Measurements from ENCODE around the gene TCFL5.
A peak's percentile ranks its signal among the peaks of the same experiment; 100 is the strongest.

TCFL5 gene

DNA sequence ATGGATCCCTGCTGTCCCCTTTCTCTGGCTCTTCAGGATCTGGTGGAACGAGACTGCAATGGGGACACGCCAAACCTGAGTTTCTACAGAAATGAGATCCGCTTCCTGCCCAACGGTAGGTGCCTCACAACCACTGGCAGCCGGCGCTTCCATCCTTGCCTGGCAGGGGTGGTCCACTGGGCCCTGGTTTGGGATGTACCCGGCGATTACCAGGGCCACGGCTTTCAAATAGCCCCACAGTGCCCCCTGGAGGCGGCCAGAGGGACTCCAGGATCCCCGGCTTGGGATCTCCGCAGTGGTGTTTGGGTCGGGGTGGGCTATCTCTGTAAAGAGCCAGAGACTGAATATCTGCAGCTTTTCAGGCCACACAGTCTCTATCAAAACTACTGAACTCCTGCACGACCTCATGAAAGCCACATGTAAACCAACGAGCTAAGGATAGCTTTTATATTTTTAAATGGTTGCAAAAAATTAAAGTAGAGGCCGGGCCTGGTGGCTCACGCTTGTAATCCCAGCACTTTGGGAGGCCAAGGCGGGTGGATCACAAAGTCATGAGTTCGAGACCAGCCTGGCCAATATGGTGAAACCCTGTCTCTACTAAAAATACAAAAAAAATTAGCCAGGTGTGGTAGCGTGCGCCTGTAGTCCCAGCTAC, 53.3 kb downstream of the TCFL5 start:
- peak; percentile 63 for DNase-seq

DNA sequence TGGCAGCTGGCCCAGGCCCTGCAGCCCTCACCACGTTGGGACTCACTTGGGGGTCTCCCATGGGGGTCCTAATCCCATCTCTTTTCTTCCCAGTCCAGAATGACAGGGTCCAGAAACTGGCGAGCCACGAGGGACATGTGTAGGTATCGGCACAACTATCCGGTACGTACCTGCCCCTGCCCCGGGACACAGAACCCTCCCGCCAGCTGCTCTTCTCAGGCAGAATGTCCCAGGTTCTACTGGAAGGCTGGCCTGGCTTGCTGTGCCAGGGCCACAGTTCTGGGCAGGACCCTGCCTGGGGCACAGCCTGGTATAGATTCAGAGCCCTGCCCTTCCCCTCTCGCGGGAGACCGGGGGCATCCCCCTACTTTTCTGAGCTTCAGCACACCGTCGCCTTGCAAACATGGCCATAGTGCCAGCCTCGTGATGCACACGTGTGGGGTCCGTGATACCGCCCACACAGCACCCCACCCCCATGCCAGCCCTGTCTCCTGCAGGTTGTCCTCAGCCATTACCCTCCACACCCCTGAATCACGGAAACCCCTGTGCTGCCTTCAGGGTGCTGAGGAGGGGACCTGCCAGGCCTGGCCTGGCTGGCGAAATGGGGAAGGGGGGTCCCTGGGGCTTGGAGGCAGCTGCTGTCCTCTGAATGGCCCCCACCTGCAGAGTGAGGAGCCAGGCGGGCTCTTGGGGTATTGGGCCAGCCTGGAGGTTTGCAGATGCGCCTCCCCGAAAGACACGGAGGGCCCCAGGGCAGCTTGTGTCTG, 54.0 kb downstream of the TCFL5 start:
- DNase-seq = no peak

DNA sequence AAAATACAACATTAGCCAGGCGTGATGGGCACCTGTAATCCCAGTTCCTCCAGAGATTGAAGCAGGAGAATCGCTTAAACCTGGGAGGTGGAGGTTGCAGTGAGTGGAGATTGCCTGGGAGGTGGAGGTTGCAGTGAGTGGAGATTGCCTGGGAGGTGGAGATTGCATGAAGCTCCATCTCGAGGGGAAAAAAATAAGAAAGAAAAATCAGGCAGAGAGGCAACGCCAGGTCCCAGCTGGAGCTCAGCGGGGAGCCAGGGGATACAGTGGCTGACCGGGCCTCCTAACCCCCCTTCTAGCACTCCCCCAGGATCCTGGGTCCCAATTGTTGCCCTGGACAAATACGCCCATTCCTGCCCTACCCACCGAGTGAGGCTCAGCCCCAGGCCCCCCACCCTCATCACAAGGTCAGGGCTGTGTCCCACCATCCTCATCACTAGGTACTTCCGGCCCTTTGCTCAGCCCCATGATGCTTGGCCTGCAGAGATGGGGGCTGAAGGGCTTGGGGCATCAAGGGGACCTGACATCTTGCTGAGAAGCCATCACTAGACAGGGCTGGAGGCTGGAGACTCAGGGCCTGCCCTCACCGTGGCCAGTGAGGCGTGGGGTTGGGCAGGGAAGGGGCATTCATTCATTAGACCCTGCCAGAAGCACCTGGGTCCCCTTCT, 55.1 kb downstream of the TCFL5 start:
- no peak for DNase-seq

DNA sequence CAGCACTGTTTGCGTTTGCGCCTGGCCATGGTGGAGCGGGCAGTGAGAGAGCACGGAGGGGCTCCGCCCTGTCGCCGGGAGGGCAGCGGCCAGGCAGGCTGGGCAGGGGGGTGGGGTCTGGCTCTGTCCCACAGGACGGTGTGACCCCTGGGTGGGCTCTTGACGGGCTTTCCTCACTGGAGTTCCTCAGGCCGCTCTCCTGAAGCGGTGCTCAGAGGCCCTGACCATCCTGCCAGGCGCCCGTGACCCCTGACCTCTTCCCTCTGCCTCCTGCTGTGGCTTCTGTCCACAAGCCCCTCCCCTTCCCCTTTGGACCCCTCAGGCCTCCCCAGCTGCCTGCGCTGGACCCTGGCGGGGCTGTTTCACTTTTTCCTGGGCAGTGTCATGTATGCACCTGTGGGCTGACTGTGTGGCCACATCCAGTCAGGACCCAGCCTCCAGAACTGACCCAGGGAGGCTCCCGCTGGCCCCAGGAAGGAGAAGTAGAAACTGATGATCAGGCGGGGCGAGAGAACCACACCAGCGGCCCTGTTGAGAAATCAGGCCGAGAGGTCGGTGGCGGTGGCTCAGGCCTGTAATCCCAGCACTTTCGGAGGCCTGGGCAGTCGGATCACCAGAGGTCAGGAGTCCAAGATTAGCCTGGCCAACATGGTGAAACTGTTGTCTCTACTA, 55.8 kb downstream of the TCFL5 start:
- DNase-seq = no peak

DNA sequence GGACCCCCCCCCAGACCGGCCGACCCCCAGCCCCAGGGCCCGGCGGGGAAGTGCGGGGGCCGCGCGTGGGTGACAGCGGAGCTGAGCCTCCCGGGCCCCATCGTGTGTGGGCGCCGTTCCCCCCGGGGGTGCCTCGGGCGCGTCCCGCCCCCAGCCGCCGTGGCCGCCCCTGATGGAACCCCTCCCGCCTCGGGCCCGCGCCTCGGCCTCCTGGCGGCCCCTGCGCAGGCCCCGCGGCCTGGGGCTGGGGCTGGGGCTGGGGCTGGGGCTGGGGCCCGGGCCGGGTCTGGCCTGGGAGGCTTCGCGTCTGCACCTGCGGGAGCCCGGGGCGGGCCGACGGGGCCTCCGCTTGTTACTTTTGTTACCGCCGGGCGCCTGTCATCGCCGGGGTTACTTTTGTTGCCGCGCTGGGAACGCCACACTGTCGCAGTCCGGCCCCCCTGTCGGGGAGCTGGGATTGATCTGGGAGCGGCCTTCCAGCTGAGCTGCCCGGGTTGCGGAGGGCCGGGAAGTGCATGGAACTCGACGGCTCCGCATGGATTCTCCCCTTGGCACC, 56.4 kb downstream of the TCFL5 start:
- DNase-seq = no peak

DNA sequence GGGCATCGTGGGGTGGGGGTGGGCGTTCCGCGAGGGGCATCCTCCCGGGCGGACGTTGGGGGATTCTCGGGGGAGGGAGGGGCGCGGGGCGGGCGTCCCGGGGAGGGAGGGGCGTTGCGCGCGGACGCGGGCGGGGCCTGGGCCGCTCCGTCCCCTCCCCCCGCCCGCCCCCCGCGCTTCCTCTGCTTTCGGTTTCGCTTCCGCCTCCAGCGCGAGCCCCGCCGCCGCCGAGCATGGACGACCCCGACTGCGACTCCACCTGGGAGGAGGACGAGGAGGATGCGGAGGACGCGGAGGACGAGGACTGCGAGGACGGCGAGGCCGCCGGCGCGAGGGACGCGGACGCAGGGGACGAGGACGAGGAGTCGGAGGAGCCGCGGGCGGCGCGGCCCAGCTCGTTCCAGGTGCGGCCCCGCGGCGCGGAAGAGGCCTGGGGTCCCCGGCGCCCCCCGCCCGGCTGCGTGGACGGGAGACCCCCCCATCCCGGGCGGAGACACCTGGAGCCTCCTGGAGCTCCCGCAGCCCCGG, 56.9 kb downstream of the TCFL5 start, which contains the start of gene OGFR:
TSS of gene OGFR (plus strand) at position 209 of the 528 bp plus-strand sequence. CDS start at position 234, 25 bp downstream.
- peak; percentile 67 for DNase-seq

- DNase-seq = no peak
Observed at GRCh38 chr20:62804021-62804626, 57.5 kb downstream of the TCFL5 start.

DNA sequence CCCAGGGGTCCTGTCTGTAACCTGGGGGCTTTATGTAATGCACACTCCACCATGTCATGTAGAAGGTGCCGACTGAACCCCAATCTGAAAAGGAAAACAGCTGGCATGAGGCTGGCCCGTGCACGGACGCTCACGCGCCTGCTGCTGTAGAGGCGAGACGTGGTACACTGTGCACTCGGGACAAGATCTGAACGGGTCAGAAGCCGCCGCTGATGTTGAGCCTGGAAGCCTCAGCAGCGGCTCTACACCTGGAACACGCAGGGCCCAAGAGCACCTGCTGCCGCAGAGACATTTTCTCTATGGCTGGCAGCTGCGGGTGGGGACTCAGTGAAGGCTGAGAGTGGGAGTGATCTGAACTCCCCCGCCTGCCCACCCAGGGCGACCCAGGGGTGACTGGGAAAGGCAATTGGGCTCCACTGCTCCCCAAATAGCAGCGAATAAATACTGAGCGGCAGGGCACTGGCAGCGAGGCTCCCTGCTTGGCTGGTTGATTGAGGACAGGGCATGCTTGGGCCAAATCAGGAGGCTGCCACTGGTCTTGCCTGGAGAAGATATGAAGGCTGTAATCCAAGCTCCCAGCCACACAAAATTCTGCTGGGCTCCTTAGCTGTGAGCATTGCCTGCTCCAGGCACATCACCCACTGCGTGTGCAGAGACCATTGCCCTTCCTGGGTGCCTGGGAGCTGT, 59.5 kb downstream of the TCFL5 start:
- no peak for DNase-seq

- DNase-seq = no peak
Observed at GRCh38 chr20:62801284-62802010, 60.2 kb downstream of the TCFL5 start.

GRCh38 chr20:62800314-62801259, 61.0 kb downstream of the TCFL5 start:
- DNase-seq = no peak

- DNase-seq = no peak
Observed at GRCh38 chr20:62799873-62800272, 61.7 kb downstream of the TCFL5 start.

- DNase-seq = no peak
Observed at GRCh38 chr20:62799459-62799858, 62.2 kb downstream of the TCFL5 start.

DNA sequence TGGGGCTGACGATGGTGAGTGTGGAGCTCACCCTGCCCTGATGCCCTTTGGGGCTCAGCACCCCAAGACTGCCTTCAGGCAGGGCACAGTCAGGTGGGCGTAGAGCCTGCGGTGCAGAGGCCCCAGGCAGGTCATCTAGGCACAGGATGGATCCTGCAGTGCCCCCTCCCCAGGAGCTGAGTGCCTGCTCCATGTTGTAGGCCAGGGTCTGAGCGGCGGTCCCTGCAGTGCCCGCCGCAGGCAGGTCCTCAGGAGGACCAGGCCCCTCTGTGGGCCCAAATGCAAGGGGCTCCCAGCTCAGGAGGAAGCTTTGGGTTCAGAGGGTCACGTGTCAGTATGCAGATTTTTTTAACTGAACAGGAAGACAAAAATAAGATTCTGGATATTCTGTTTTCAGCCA, 62.6 kb downstream of the TCFL5 start:
- DNase-seq = no peak

DNA sequence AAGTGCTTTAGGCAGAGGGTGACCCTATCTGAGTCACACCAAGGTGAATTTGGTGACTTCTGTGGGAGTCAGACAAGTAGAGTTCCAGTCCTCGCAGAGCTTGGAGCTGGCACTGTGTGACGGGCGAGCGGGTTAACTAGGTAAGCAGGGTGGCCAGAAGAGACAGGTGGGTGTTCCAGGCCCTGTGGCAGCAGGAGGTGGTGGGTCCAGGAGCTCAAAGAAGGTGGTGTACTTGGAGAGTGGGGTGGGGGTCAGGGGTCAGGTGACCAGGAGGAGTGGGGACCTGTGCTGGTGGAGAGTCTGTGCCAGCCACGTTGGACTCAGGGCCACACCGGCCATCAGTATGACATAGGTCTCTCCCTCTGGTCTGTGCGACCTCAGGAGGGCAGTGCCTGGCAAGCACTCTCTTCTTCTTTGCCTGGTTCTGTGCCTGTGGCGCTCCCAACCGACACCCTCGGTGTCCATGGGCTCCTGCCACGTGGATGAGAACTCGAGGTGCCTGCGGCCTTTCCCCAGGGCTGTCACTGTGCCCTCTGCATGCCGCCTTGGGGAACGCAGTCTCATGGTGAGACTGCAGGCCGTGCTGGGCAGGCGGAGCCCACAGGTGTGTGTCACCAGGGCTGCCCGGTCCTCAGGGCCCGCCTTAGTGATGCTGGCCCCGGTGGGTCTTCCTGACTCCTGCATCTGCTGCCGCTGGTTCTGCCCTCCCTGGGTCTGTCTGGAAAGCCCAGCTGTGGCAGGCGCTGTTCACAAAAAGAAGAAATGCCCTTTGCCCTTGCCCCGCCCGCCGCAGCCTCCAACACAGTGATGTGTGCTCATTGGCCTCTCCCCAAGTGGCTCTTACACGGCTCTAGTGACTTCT, 63.7 kb downstream of the TCFL5 start:
- DNase-seq = no peak

GRCh38 chr20:62796699-62797491, 64.7 kb downstream of the TCFL5 start:
- DNase-seq = no peak

DNA sequence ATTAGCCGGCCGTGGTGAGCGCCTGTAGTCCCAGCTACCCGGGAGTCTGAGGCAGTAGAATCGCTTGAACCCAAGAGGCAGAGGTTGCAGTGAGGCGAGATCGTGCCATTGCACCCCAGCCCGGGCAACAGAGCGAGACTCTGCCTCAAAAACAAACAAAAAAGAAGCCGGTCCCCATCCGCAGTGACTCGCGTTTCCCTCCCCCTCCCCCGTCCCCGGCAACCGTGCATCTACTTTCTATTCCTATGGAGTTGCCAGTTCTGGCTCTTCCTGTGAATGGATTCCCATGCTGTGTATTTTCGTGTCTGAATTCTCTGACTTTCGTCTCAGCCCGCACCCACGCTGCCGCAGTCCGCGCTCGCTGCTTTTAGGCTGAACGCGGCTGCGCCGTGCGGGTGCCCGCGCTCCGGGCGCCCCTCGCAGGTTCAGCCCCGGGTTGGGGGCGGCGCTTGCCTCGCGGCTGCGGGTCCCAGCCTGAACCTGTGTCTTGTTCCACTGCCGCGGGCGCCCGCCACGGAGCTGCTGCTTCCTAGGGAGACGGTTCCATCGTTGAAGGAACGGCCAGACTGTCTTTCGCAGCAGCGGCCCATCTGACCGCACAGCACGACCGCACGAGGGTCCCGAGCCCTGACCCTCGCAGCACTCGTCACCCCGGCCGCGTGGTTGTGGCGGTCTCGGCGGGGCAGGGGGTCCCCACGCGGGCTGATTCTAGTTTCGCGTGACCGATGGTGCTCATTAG, 66.4 kb downstream of the TCFL5 start:
- DNase-seq = peak; percentile 58

Data from central memory CD4-positive, alpha-beta T cell (primary cell).